ENCODE results near the gene SLFN12L. TPM values are rescaled to one million over a fixed set of nuclear protein-coding genes. Genes with fewer than 3 reads are reported as not detected.

Gene SLFN12L
- total RNA-seq, 1 donor = 0.18 TPM

- no peak for DNase-seq (ENCODE audit: low read depth)
- TF ChIP-seq CTCF (IDR thresholded peaks at IDR 0.05; ENCODE audit: insufficient read depth, low read length) = no peak
- no peak overlapping the region for H3K4me3 ChIP-seq (ENCODE audit: low read depth, low read length)
These were observed 37.9 kb downstream of the SLFN12L start for GRCh38 chr17:35499548-35499947.

GRCh38 chr17:35498448-35499178 lies 38.9 kb downstream of the SLFN12L start:
- no peak overlapping the region for H3K4me3 ChIP-seq (ENCODE audit: low read depth, low read length)
- DNase-seq (ENCODE audit: low read depth) = no peak
- TF ChIP-seq CTCF (IDR thresholded peaks at IDR 0.05; ENCODE audit: insufficient read depth, low read length) = no peak

- H3K4me3 ChIP-seq (ENCODE audit: low read depth, low read length) = no peak overlapping the region
- no peak for TF ChIP-seq CTCF (IDR thresholded peaks at IDR 0.05; ENCODE audit: insufficient read depth, low read length)
- no peak for DNase-seq (ENCODE audit: low read depth)
These were observed 40.8 kb downstream of the SLFN12L start for GRCh38 chr17:35496451-35497290.

- H3K4me3 ChIP-seq (ENCODE audit: low read depth, low read length) = no peak overlapping the region
- TF ChIP-seq CTCF (IDR thresholded peaks at IDR 0.05; ENCODE audit: insufficient read depth, low read length) = no peak
- DNase-seq (ENCODE audit: low read depth) = no peak
These were observed 44.4 kb downstream of the SLFN12L start for GRCh38 chr17:35493040-35493439.

- no peak for TF ChIP-seq CTCF (IDR thresholded peaks at IDR 0.05; ENCODE audit: insufficient read depth, low read length)
- DNase-seq (ENCODE audit: low read depth) = no peak
These were observed 46.1 kb downstream of the SLFN12L start for GRCh38 chr17:35491417-35491816.

GRCh38 chr17:35489944-35490343 lies 47.5 kb downstream of the SLFN12L start:
- TF ChIP-seq CTCF (IDR thresholded peaks at IDR 0.05; ENCODE audit: insufficient read depth, low read length) = no peak
- no peak for DNase-seq (ENCODE audit: low read depth)
- no peak overlapping the region for H3K4me3 ChIP-seq (ENCODE audit: low read depth, low read length)

More at GRCh38 chr17:35491417-35491816, 46.1 kb downstream of the SLFN12L start:
- H3K4me3 ChIP-seq (ENCODE audit: low read depth, low read length) = no peak overlapping the region

Measured in fibroblast of the aortic adventitia (primary cell).